ENCODE results near the gene MRPS12.
"Not testable (repeated sequence)": the region's sequence is repeated elsewhere in the genome, so short reads cannot be mapped to it uniquely, and the experiment has no call there.

The MRPS12 gene

DNA sequence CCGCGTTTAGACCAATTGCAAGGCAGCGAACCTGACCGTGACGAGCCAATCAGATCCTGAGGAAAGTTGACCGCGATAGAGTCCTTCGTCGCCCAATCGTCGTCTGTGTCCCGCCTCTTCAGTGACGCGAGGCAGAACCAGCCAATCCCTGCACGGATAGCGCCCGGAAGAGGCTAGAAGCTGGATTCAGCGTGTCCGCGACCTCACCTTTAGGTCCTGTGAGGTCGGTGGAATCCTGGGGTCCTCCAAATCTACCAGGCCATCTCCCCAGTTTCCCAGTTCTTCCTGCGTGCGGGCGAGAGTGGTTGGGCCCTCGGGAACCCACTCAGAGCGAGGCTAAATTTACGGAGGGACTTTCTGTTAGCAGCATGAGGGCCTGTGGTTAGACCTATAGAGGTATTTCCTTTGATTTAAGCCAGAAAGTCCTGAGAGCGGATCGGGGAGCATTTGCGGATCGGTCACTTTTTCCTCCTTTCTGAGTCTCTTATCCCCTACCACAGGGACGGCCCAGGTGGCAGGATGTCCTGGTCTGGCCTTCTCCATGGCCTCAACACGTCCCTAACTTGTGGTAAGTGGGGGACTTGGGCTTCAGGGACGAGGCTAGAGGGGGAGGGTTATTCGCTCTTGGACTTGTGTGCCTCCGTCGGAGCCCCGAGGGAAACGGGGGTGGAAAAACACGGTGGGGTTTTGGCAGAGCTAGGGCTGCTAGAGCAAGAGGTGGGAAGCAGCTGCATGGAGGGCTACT, at the start of gene MRPS12:
Gene MRPS12 (plus strand): TSS at position 169 of the 745 bp plus-strand sequence. CDS start 351 bp downstream, at position 520.
- DNase-seq: peak in 9 of 14 donors; percentile 88 to 100 (median 98)

DNA sequence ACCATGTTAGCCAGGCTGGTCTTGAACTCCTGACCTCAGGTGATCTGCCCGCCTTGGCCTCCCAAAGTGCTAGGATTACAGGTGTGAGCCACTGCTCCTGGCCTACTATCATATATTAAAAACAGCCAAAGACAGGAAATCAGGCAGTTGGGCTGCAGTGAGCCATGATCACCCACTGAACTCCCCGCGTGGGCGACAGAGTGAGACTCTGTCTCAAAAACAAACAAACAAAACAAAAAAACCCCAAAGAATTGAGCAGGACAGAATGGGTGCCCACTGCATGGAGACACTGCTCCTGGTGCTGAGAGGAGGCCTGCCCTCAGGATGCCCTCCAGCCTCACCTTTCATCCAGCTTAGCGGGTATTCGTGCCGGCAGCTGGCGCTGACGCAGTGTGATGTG, 47.5 kb upstream of the MRPS12 start:
- DNase-seq: no peak

- not testable (repeated sequence) for DNase-seq
Observed at GRCh38 chr19:38884691-38885090, 46.1 kb upstream of the MRPS12 start.

GRCh38 chr19:38888876-38889275, 41.9 kb upstream of the MRPS12 start:
- DNase-seq: peak in 1 of 14 donors; percentile 79

DNA sequence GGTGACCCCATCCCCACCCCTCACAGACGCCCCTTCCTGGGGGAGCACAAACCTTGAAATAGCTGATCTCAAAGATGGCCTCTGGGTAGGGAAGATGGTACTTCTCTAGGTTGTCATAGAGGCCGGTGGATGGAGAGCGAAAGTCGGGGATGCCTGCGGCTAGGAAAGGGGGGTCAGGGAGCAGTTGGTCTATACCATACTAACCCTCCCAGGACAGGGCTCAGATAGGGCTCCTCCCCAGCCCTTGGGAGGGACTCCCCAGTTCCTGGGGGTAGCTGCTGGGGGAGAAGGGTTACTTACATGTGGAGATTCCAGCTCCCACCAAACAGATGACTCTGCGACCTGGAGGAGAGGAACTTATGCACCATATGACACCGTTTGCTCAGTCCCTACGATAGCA, 40.9 kb upstream of the MRPS12 start:
- no peak for DNase-seq

- no peak for DNase-seq
Observed at GRCh38 chr19:38890686-38891085, 40.1 kb upstream of the MRPS12 start.

- DNase-seq: peak in 8 of 14 donors; percentile 12 to 47 (median 17)
Observed at GRCh38 chr19:38891771-38892170, 39.0 kb upstream of the MRPS12 start.

- no peak for DNase-seq
Observed at GRCh38 chr19:38892841-38893240, 37.9 kb upstream of the MRPS12 start.

- DNase-seq: no peak
Observed at GRCh38 chr19:38893341-38893771, 37.4 kb upstream of the MRPS12 start.

- no peak for DNase-seq
Observed at GRCh38 chr19:38894968-38895367, 35.8 kb upstream of the MRPS12 start.

DNA sequence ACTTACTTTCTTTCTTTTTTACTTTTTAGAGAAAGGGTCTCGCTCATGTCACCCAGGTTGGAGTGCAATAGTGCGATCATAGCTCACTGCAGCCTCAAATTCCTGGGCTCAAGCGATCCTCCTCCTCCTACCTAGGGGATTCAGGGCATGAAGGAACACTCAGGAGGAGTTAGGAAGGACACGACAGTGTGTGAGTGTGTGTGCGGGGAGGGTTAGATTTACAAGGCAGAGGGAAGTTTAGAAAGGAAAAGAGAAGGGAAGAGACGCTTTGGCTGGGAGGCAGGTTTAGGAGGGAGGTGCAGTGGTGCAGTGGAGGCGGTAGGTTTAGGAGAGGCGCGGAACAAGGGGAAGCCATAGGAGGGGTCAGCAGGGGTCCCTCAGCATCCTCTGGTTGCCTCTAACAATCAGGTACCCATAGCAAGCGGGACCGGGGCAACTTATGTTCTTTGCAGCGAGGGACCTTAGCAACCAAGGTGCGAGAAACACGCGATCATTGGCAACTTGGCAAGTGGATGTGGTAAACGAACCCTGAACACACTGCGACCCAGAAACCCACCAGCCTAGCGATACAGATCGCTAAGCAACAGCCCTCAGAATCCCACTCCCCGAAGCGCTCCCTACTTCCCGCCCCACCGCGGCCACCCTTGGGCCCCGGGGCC, 31.8 kb upstream of the MRPS12 start:
- DNase-seq: no peak

DNA sequence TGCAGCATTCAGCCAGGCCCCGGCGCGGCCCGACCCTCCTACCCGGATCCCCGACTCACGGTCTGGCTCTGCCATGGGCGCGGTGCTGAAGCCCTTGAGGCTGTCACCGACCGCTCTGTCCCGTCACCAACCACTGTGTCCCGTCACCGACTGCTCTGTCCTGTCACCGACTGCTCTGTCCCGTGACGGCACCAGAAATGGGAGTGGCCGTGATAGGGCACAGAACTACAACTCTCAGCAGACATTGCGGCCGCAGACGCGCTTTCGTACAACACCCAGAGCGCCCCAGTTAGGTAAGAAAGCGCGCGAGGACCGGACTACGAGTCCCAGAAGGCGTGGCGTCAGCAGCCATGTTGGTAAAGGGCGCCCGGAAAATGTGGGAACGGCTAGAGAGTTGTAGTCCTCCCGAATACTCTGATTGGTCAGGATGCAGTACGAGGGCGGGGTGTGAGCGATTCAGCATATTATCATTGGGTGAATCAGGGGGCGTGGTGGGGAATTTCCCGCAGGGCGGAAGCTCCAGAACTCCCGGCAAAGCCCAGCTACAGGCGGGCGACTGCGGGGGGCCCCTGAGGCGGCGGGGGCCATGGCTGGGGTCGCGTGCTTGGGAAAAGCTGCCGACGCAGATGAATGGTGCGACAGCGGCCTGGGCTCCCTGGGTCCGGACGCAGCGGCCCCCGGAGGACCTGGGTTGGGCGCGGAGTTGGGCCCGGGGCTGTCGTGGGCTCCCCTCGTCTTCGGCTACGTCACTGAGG, 31.1 kb upstream of the MRPS12 start, which contains the start of the genes NFKBIB and SIRT2:
Gene NFKBIB (plus strand): TSS at position 523 of the 755 bp plus-strand sequence. CDS start 64 bp downstream, at position 587.
Gene SIRT2 (minus strand): TSS at position 172 of the 755 bp plus-strand sequence. CDS start 97 bp downstream, at position 75.
- DNase-seq: peak; percentile 92 to 100 (median 99)

- no peak for DNase-seq
Observed at GRCh38 chr19:38900202-38900629, 30.5 kb upstream of the MRPS12 start.

GRCh38 chr19:38900743-38901190, 30.0 kb upstream of the MRPS12 start:
- DNase-seq: no peak

GRCh38 chr19:38901683-38902082, 29.1 kb upstream of the MRPS12 start:
- DNase-seq: no peak

DNA sequence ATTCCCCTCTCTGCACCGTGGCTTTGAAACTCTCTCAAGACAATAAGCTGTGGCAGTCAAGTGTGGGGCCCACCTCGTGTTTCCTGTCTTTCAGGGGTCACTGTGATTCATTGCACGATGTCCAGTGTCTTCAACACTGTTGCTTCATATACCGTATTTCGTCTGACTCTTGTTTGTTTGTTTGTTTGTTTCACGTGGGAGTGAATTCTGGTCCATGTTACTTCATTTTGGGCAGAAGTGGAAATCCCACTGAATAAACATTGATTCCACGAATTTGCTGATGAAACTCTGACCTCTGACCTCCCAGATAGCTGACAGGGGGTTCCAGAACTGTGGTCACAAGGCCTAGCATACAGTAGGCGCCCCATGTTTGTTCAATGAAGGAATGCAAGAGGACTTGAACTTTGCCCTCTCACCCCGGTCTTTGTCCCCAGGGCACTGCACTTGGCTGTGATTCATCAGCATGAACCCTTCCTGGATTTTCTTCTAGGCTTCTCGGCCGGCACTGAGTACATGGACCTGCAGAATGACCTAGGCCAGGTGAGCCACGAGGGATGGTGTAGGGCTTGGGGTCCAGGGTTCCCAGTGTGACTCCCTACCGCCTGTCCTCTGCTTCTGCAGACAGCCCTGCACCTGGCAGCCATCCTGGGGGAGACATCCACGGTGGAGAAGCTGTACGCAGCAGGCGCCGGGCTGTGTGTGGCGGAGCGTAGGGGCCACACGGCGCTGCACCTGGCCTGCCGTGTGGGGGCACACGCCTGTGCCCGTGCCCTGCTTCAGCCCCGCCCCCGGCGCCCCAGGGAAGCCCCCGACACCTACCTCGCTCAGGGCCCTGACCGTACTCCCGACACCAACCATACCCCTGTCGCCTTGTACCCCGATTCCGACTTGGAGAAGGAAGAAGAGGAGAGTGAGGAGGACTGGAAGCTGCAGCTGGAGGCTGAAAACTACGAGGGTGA, 25.9 kb upstream of the MRPS12 start:
- no peak for DNase-seq

GRCh38 chr19:38905620-38906019, 25.1 kb upstream of the MRPS12 start:
- no peak for DNase-seq

DNA sequence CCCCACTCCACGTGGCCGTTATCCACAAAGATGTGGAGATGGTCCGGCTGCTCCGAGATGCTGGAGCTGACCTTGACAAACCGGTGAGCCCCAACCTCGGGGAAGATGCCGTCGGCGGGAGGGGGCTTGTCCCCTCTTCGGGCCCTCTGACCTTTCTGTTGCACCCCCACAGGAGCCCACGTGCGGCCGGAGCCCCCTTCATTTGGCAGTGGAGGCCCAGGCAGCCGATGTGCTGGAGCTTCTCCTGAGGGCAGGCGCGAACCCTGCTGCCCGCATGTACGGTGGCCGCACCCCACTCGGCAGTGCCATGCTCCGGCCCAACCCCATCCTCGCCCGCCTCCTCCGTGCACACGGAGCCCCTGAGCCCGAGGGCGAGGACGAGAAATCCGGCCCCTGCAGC, 23.5 kb upstream of the MRPS12 start:
- no peak for DNase-seq

- DNase-seq: no peak
Observed at GRCh38 chr19:38907670-38908069, 23.1 kb upstream of the MRPS12 start.

DNA sequence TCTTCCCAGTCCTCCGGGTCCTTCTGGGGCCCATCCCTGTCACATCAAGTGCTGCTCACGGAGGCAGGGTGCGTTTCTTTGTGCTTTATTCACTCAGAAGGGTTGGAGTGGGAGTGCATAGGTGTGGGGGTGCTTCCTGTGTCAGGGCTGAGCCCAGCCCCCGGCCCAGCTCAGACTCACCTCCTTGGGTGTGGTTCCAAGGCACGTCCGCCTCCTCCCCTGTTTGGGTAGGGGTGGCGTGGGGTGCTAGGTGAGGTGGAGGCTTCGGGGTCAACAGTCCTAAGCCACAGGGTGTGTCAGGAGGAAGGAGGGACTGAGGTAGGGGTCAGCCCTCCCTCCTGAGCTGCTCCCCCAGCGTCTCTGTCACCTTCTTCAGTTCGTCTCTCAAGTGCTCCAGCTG, 21.8 kb upstream of the MRPS12 start:
- no peak for DNase-seq

GRCh38 chr19:38910488-38910887, 20.3 kb upstream of the MRPS12 start:
- no peak for DNase-seq
